ENCODE results near the gene GRID1.

GRID1 gene

GRCh38 chr10:85665078-85665477 is 701.5 kb downstream of the GRID1 start:
- no peak for DNase-seq
- TF ChIP-seq, protein P1, sequence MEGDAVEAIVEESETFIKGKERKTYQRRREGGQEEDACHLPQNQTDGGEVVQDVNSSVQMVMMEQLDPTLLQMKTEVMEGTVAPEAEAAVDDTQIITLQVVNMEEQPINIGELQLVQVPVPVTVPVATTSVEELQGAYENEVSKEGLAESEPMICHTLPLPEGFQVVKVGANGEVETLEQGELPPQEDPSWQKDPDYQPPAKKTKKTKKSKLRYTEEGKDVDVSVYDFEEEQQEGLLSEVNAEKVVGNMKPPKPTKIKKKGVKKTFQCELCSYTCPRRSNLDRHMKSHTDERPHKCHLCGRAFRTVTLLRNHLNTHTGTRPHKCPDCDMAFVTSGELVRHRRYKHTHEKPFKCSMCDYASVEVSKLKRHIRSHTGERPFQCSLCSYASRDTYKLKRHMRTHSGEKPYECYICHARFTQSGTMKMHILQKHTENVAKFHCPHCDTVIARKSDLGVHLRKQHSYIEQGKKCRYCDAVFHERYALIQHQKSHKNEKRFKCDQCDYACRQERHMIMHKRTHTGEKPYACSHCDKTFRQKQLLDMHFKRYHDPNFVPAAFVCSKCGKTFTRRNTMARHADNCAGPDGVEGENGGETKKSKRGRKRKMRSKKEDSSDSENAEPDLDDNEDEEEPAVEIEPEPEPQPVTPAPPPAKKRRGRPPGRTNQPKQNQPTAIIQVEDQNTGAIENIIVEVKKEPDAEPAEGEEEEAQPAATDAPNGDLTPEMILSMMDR (IDR thresholded peaks at IDR 0.05): no peak
- Mint-ChIP-seq H3K4me3 (no peak overlapping the region), H3K4me1 (no peaks in the 10 kb centered on the region), H3K27me3 (ENCODE audit: low read depth, poor library complexity) (peaks cover 21% of the 10 kb centered on the region), H3K27ac (no peak overlapping the region), H3K36me3 (ENCODE audit: low read depth) (no peaks in the 10 kb centered on the region), H3K9me3 (no peaks in the 10 kb centered on the region)

- Mint-ChIP-seq H3K27ac (no peak overlapping the region), H3K4me3 (no peak overlapping the region), H3K36me3 (ENCODE audit: low read depth) (no peaks in the 10 kb centered on the region), H3K9me3 (no peaks in the 10 kb centered on the region), H3K27me3 (ENCODE audit: low read depth, poor library complexity) (peaks cover 9% of the 10 kb centered on the region), H3K4me1 (no peaks in the 10 kb centered on the region)
- TF ChIP-seq, protein P1 (IDR thresholded peaks at IDR 0.05): no peak
- no peak for DNase-seq
These were observed 705.5 kb downstream of the GRID1 start for GRCh38 chr10:85661123-85661522.

DNA sequence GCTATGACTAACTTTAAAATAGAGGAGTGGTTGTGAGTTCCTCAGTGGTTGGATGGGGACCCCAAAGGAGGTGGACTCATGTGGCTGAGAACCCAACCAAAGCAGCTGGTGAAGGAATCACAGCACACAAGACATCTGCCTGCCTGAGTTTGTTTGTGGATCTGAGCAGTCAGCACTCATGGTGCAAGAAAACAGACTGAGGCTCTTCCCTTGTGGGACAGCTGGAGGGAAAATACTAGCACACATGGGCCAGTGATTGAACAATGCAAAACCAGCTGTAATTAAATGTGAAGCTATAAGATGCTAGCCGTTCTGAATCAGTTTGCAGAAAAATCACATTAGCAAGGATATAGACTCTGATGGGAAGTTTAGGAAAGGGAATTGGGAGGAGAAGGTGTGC is 707.3 kb downstream of the GRID1 start:
- no peaks in the 10 kb centered on the region for H3K9me3 Mint-ChIP-seq
- TF ChIP-seq, protein P1 (IDR thresholded peaks at IDR 0.05): no peak
- no peak for DNase-seq
- H3K4me3 Mint-ChIP-seq: no peak overlapping the region
- H3K36me3 Mint-ChIP-seq (ENCODE audit: low read depth): no peaks in the 10 kb centered on the region
- H3K27ac Mint-ChIP-seq: no peak overlapping the region
- peaks cover 8% of the 10 kb centered on the region for H3K27me3 Mint-ChIP-seq (ENCODE audit: low read depth, poor library complexity)
- no peaks in the 10 kb centered on the region for H3K4me1 Mint-ChIP-seq

GRCh38 chr10:85658518-85658917 is 708.1 kb downstream of the GRID1 start:
- TF ChIP-seq, protein P1 (IDR thresholded peaks at IDR 0.05): no peak
- H3K27me3 Mint-ChIP-seq (ENCODE audit: low read depth, poor library complexity): peaks cover 8% of the 10 kb centered on the region
- H3K4me1 Mint-ChIP-seq: no peaks in the 10 kb centered on the region
- no peak overlapping the region for H3K27ac Mint-ChIP-seq
- no peaks in the 10 kb centered on the region for H3K36me3 Mint-ChIP-seq (ENCODE audit: low read depth)
- no peaks in the 10 kb centered on the region for H3K9me3 Mint-ChIP-seq
- H3K4me3 Mint-ChIP-seq: no peak overlapping the region
- no peak for DNase-seq

- peaks cover 8% of the 10 kb centered on the region for H3K27me3 Mint-ChIP-seq (ENCODE audit: low read depth, poor library complexity)
- H3K27ac Mint-ChIP-seq: no peak overlapping the region
- H3K9me3 Mint-ChIP-seq: no peaks in the 10 kb centered on the region
- H3K4me1 Mint-ChIP-seq: no peaks in the 10 kb centered on the region
- no peak for DNase-seq
- no peaks in the 10 kb centered on the region for H3K36me3 Mint-ChIP-seq (ENCODE audit: low read depth)
- TF ChIP-seq, protein P1 (IDR thresholded peaks at IDR 0.05): no peak
- H3K4me3 Mint-ChIP-seq: no peak overlapping the region
These were observed 709.0 kb downstream of the GRID1 start for GRCh38 chr10:85657476-85658113.

DNA sequence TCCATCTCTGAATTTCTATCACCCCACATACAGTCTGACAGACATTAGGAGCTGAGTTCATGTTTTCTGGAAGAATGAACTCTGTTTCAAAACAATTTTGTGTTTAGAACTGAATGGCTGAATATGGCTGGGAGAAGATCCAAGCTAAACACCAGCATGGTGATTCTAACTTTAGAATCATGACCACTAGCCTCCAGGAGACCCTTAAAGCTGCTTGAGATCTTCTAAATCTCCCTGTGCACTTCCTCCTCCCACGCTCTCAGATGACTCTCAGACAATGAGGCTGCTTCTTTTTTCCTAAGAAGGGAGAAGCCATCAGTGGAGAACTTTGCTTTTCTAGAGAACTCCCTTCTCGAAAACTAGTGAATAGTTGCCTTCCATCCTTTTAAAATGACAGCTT is 711.2 kb downstream of the GRID1 start:
- Mint-ChIP-seq H3K27ac (no peak overlapping the region), H3K27me3 (ENCODE audit: low read depth, poor library complexity) (peaks cover 8% of the 10 kb centered on the region), H3K9me3 (no peaks in the 10 kb centered on the region), H3K4me3 (no peak overlapping the region), H3K4me1 (no peaks in the 10 kb centered on the region), H3K36me3 (ENCODE audit: low read depth) (no peaks in the 10 kb centered on the region)
- DNase-seq: no peak
- TF ChIP-seq, protein P1 (IDR thresholded peaks at IDR 0.05): no peak

Measured in nephron progenitor cell (in vitro differentiated cells).